ENCODE results near the gene ENPP5. TPM values are rescaled to one million over a fixed set of nuclear protein-coding genes. Genes with fewer than 3 reads are reported as not detected.

The ENPP5 gene
- total RNA-seq, 1 experiment from 2014 or later, result 9.1 TPM

- no peak for TF ChIP-seq ATF2 (CRISPR knock-in tag; IDR thresholded peaks at IDR 0.05; ENCODE audit: borderline replicate concordance, low read depth)
- no peak for TF ChIP-seq ESRRA (CRISPR knock-in tag; IDR thresholded peaks at IDR 0.05; ENCODE audit: borderline replicate concordance)
- no peak for TF ChIP-seq ZNF532 (CRISPR knock-in tag; IDR thresholded peaks at IDR 0.05; ENCODE audit: borderline replicate concordance)
- TF ChIP-seq ZNF416 (CRISPR knock-in tag; IDR thresholded peaks at IDR 0.05), result no peak
- no peak for TF ChIP-seq ZNF121 (CRISPR knock-in tag; IDR thresholded peaks at IDR 0.05)
- TF ChIP-seq ELF4 (CRISPR knock-in tag; IDR thresholded peaks at IDR 0.05; ENCODE audit: low read depth), result no peak
- no peak for TF ChIP-seq GTF2I (CRISPR knock-in tag; conservative IDR thresholded peaks at IDR 0.05)
- no peak for TF ChIP-seq ATF1 (CRISPR knock-in tag; IDR thresholded peaks at IDR 0.05)
Observed at GRCh38 chr6:46215777-46216176, 45.0 kb upstream of the ENPP5 start (continued).

- TF ChIP-seq GRHL2 (CRISPR knock-in tag; IDR thresholded peaks at IDR 0.05; ENCODE audit: insufficient replicate concordance, severe bottlenecking) (no peak), GABPB1 (CRISPR knock-in tag; IDR thresholded peaks at IDR 0.05) (no peak), NR1H2 (CRISPR knock-in tag; IDR thresholded peaks at IDR 0.05) (no peak)
- peaks cover 13% of the 10 kb centered on the region for H3K9me3 Mint-ChIP-seq
- DNase-seq (ENCODE audit: low spot score), result peak; percentile 19
- no peak for ATAC-seq
- ChIA-PET POLR2A (interaction anchor here (0.6 kb wide), 1 partner anchor 10 kb away, joined by 4 read pairs; no protein-coding TSS in a partner anchor), CTCF (interaction anchor here (0.5 to 2.4 kb wide), 4 partner anchors 125 to 204 kb away, joined by 3 to 9 read pairs (median 4); no protein-coding TSS in a partner anchor)
- H3K27ac Mint-ChIP-seq, result no peak overlapping the region
- no peaks in the 10 kb centered on the region for H3K36me3 Mint-ChIP-seq
- no peaks in the 10 kb centered on the region for H3K4me1 Mint-ChIP-seq
- peaks cover 38% of the 10 kb centered on the region for H3K27me3 Mint-ChIP-seq (ENCODE audit: low read depth)
- H3K4me3 Mint-ChIP-seq, result no peak overlapping the region
Observed at GRCh38 chr6:46215213-46215612, 44.4 kb upstream of the ENPP5 start.

- H3K9me3 Mint-ChIP-seq, result peaks cover 15% of the 10 kb centered on the region
- no peaks in the 10 kb centered on the region for H3K36me3 Mint-ChIP-seq
- no peak overlapping the region for H3K27ac Mint-ChIP-seq
- no peak overlapping the region for H3K4me3 Mint-ChIP-seq
- H3K27me3 Mint-ChIP-seq (ENCODE audit: low read depth), result peaks cover 33% of the 10 kb centered on the region
- no peaks in the 10 kb centered on the region for H3K4me1 Mint-ChIP-seq
- no peak for TF ChIP-seq OVOL2 (CRISPR knock-in tag; IDR thresholded peaks at IDR 0.05; ENCODE audit: borderline replicate concordance)
- no peak for TF ChIP-seq TEAD4 (CRISPR knock-in tag; IDR thresholded peaks at IDR 0.05)
- TF ChIP-seq TEAD1 (CRISPR knock-in tag; IDR thresholded peaks at IDR 0.05), result no peak
- TF ChIP-seq KAT7 (CRISPR knock-in tag; IDR thresholded peaks at IDR 0.05; ENCODE audit: borderline replicate concordance), result no peak
- no peak for TF ChIP-seq GRHL2 (CRISPR knock-in tag; IDR thresholded peaks at IDR 0.05; ENCODE audit: insufficient replicate concordance, severe bottlenecking)
- TF ChIP-seq FOXK1 (CRISPR knock-in tag; IDR thresholded peaks at IDR 0.05), result no peak
- ChIA-PET POLR2A (no interaction called here), CTCF (no interaction called here)
- DNase-seq (ENCODE audit: low spot score) (no peak), ATAC-seq (no peak)
Observed at GRCh38 chr6:46211917-46212316, 41.1 kb upstream of the ENPP5 start.

GRCh38 chr6:46210294-46210693 lies 39.5 kb upstream of the ENPP5 start:
- Mint-ChIP-seq H3K36me3 (no peaks in the 10 kb centered on the region), H3K27me3 (ENCODE audit: low read depth) (peaks cover 17% of the 10 kb centered on the region), H3K4me1 (no peaks in the 10 kb centered on the region), H3K27ac (no peak overlapping the region), H3K9me3 (peaks cover 19% of the 10 kb centered on the region), H3K4me3 (no peak overlapping the region)
- ATAC-seq, result no peak
- POLR2A ChIA-PET, result no interaction called here
- CTCF ChIA-PET, result no interaction called here
- DNase-seq (ENCODE audit: low spot score), result no peak
- TF ChIP-seq TEAD4 (CRISPR knock-in tag; IDR thresholded peaks at IDR 0.05), result no peak
- no peak for TF ChIP-seq MLX (CRISPR knock-in tag; IDR thresholded peaks at IDR 0.05)
- no peak for TF ChIP-seq NR3C1 (CRISPR knock-in tag; conservative IDR thresholded peaks at IDR 0.05; ENCODE audit: low read depth)
- no peak for TF ChIP-seq ZNF281 (CRISPR knock-in tag; IDR thresholded peaks at IDR 0.05)
- no peak for TF ChIP-seq TCF7 (CRISPR knock-in tag; IDR thresholded peaks at IDR 0.05; ENCODE audit: low read depth)
- no peak for TF ChIP-seq HMGXB4 (CRISPR knock-in tag; IDR thresholded peaks at IDR 0.05)

Data from WTC11 (cell line).